K562 (cell line): Measurements from ENCODE around the gene TBX1.

Experiments
- CGGBP1 ChIP-seq: fragments of 250-450 bp; sonication (Bioruptor Pico); IDR thresholded peaks from 2 replicates; pipeline ENCODE4 v1.9.0; 2021; ENCODE audit warnings: mild to moderate bottlenecking
- CTCF ChIP-seq, 3 experiments: IDR thresholded peaks in 2 of 3; conservative IDR thresholded peaks in 1 of 3; 2 replicates each; pipeline ENCODE4 v1.5.1; 2011 to 2012; ENCODE audit warnings: low read length in 3 of 3, mild to moderate bottlenecking in 3 of 3, control low read depth in 2 of 3, improper control_type of control experiment in 1 of 3, inconsistent platforms in 1 of 3, low read depth in 1 of 3, mixed read lengths in 1 of 3, moderate library complexity in 1 of 3; ENCODE audit not compliant: insufficient read depth in 2 of 3
- ELF4 ChIP-seq: fragments of 450-650 bp; formaldehyde crosslinking; IDR thresholded peaks from 2 replicates; pipeline ENCODE4 v1.4.0; 2022; ENCODE audit warnings: missing genetic modification characterization
- LCOR ChIP-seq: sonication (generic); formaldehyde crosslinking; IDR thresholded peaks from 2 replicates; pipeline ENCODE4 v1.8.0; 2022; ENCODE audit warnings: mild to moderate bottlenecking, missing genetic modification reagents
- NFE2 ChIP-seq: IDR thresholded peaks from 2 replicates; pipeline ENCODE4 v1.6.1; 2014; ENCODE audit warnings: antibody characterized with exemption, low read depth
- PBX2 ChIP-seq, 2 experiments: IDR thresholded peaks in 1 of 2; conservative IDR thresholded peaks in 1 of 2; 2 replicates each; pipeline ENCODE4 v1.6.1; 2016; ENCODE audit warnings: low read depth in 2 of 2, mild to moderate bottlenecking in 1 of 2, missing compliant biosample characterization in 1 of 2, missing genetic modification characterization in 1 of 2, moderate library complexity in 1 of 2
- POLR2AphosphoS5 ChIP-seq: IDR thresholded peaks from 2 replicates; pipeline ENCODE4 v1.6.1; 2011; ENCODE audit warnings: mild to moderate bottlenecking, low read depth, low read length, moderate library complexity; ENCODE audit not compliant: control insufficient read depth, insufficient read depth
- ZFP36 ChIP-seq: fragments of 150-350 bp; IDR thresholded peaks from 2 replicates; pipeline ENCODE4 v1.6.1; 2018; ENCODE audit warnings: low read length, low read depth; ENCODE audit not compliant: partially characterized antibody
- ZNF639 ChIP-seq, 2 experiments: fragments of 200-800 bp in 1 of 2; sonication (Bioruptor generic) in 1 of 2; sonication (generic) in 1 of 2; formaldehyde crosslinking in 1 of 2; IDR thresholded peaks in 1 of 2; conservative IDR thresholded peaks in 1 of 2; 2 replicates each; pipeline versions ENCODE4 v1.5.0 to v1.6.1; 2016 to 2020; ENCODE audit warnings: missing compliant biosample characterization in 1 of 2, missing genetic modification characterization in 1 of 2, missing genetic modification reagents in 1 of 2
- ZNF76 ChIP-seq: fragments of 250-450 bp; sonication (Bioruptor Pico); IDR thresholded peaks from 2 replicates; pipeline ENCODE4 v1.4.0; 2020; ENCODE audit warnings: mild to moderate bottlenecking, moderate library complexity, borderline replicate concordance

- peak; percentile 24 to 88 (median 50); a peak in 4 of 6 replicates for TF ChIP-seq CTCF (IDR thresholded peaks at IDR 0.05 in 2 of 3, conservative IDR thresholded peaks at IDR 0.05 in 1 of 3; ENCODE audit: insufficient read depth in 2 of 3, low read depth in 1 of 3, low read length in 3 of 3)
- no peak for TF ChIP-seq PBX2 (CRISPR knock-in tag; IDR thresholded peaks at IDR 0.05; ENCODE audit: low read depth)
- TF ChIP-seq PBX2 (tag; conservative IDR thresholded peaks at IDR 0.05; ENCODE audit: low read depth), result no peak
- TF ChIP-seq ZNF639 (CRISPR knock-in tag; conservative IDR thresholded peaks at IDR 0.05 in 1 of 2, IDR thresholded peaks at IDR 0.05 in 1 of 2), result no peak
- no peak for TF ChIP-seq ELF4 (CRISPR knock-in tag)
- no peak for TF ChIP-seq NFE2
- TF ChIP-seq LCOR (CRISPR knock-in tag), result no peak
- TF ChIP-seq ZNF76, result no peak
- TF ChIP-seq ZFP36, result no peak
- TF ChIP-seq POLR2AphosphoS5, result no peak
- TF ChIP-seq CGGBP1 (CRISPR knock-in tag), result no peak
Measured at GRCh38 chr22:19727310-19728150, 33.0 kb upstream of the TBX1 start.
